HG03558 (cell line): ENCODE measurements around the gene SMIM35.

Experiments
- ATAC-seq: cut with Tn5 transposase; IDR thresholded peaks from one replicate; pipeline ENCODE4 v1.9.1; 2021; ENCODE audit warnings: moderate number of reproducible peaks; ENCODE audit not compliant: unreplicated experiment; ENCODE audit errors: extremely low read depth

SMIM35 gene

GRCh38 chr11:118086913-118087768 is at the start of gene SMIM35:
Gene SMIM35 (minus strand): TSS chr11:118086963. CDS start chr11:118086757, 206 bp downstream.
- ATAC-seq: no peak

- no peak for ATAC-seq
Measured at GRCh38 chr11:118136341-118136740, 49.6 kb upstream of the SMIM35 start.

DNA sequence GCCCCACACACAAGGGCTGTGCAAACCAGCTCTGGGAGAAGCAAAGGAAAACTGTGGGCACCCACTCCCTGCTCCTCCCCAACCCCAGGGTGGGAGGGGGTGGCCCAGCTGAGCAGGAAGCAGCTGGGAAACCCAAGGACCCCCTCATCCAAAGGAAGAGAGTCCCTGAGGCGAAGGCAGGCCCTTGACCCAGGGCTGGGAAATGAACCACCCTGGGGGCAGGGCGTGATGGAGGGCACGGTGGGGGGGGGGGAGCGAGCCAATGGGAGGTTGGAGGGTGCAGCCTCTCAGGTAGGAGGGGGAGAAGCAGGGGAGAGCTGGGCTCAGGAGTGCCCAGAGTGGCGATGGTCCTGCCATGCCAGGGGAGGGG is 49.0 kb upstream of the SMIM35 start:
- ATAC-seq: no peak

DNA sequence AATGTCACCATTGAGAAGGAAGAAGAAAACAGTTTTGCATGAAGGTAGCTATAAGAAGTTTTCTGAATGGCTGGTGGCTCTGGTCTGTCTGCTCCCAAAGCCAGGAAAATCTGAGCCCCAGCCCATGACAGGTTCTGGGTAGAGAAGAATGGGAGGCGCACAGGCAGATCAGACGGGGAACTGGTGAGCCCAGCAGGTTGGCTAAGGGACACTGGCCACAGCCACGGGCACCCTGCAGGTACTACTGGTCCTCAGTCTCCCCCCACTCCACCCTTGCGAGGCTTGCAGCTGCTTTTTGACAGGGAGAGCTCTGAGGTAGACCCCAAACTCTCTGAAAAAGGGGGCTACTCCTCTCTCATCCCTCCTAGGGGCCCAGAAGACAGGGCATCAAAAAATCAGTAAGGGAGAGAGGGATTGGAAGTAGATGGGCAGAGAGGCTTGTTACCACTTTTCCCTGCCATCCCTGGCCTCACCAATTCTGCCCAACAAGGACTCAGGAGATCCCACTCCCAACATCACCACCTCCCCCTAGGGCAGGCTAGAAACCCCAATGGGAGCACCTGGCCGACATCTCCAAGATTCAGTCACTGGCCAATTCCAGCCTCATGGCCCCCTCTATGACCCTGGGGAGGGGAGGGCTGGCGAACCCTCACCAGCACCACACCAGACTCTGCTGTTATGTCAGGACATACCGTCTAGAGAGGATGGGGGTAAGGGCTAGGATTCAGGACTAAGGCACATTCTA is 48.5 kb upstream of the SMIM35 start:
- ATAC-seq: no peak

GRCh38 chr11:118133816-118134215 is 47.1 kb upstream of the SMIM35 start:
- ATAC-seq: no peak

DNA sequence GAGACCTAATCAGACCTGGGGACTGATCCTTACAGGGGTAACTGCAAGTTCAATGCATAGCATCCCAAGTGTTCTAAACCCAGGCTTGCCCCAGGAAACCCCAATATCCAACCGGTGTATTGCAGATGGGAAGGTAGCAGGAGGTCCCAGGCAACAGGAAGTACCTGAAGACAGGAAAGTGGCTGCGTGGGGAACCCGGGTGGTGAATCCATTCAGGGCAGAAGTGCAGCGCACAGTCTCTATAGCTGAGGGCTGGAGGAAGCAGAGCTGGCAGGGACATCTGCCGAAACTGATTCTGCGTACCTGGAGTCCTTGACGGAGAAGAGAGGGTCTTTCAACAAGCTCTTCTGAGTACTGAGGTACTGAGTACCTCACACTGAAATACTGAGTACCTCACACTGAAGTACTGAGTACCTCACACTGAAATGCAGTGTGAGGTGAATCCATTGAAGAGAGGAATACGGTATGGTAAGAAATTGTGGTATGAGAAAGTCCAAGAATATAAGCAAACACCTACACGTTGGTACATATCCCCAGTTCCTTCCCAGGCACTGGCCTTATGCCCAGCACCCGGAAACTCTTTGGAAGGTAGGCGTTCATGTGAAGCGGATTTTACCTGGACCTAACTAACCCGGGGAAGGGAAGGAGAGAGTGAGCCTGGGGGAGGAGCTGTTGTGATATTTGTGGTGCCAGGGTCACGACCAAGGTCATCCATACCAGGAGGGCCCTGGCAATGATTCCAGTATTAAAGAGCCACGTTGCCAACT is 45.8 kb upstream of the SMIM35 start:
- ATAC-seq: no peak

GRCh38 chr11:118129471-118130172 is 42.9 kb upstream of the SMIM35 start:
- no peak for ATAC-seq

DNA sequence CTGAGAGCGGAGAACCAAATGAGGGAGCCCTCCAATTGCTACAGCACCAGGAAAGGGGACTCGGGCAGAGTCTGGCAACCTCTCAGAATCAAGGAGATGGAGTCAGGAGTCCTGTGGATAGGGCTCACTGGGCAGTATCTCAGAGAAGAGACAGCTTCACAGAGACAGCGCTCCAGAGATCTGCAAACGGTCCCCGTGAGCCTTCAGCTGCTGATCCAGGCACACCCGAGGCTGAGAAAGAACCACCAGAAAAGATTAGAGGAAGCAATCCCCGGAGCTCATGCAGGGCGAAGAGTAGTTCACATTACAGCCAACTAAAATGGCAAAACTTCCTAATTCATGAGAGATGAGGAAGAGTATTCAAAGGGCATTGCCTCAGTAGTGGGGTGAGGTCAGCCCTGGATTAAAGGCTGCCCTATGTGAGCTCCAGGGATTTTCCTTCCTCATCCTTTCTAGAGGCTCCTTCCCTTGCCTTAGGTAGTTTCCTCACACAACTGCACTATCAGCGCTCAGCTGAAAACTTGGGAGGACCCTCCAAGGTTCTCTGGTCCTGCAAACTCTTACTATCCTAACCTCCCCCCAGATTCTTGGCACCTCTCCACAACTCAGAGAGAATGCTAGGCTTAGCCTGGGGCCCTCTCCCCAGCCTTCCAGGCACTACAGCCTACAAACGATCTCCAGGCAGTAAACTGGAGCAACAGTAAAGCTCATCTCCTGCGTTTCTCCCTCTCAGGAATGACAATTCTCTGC is 42.1 kb upstream of the SMIM35 start:
- ATAC-seq: no peak

DNA sequence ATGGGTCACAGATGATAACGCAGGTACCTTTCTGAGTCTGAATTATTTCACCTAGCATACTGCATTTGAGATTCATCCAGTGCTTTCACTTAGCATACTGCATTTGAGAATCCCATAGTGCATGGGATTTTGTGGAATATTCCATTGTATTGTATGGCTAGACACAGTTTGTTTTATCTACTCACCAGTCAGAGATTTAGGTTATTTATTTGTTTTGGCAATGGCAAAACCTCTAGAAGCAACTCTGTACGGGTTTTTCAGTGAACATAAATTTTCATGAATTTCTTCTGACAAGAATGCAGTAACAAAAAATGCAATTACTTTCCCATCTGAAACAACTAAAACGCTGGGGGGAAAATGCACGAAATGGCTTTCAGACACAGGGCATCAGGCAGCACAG is 41.5 kb upstream of the SMIM35 start:
- no peak for ATAC-seq

DNA sequence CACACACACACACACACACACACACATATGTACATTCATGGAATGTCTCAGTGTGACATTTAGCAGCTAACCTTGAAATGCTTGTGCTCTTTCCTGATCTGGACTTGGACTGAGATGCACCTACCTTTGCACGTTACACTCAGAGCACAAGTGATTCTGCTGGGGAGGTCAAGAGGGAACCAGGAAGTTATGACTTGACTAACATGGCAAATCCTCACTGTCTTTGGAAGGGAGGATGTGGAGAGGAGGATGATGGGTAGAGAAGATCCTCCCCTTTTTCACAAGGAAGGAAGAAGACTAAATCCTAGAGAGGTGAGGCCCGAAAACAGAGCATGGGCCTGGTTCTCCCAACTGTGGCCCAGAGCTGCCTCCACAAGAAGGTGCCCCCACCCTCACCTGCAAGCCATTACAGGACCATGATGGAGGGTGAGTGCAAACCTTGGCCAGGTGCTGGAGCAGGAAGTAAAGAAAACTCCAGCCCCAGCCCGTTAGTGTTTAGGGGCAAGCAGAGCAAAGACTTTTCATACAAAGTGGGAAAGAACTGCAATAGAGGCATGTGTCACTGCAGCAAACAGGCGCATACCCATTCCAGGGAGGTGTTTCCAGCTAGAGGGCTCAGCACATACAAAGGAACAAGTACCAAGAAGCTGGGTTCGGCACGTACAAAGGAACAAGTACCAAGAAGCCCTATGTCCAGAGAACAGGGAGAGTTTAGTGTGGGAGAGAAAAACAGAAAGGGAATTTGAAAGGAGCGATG is 39.5 kb upstream of the SMIM35 start:
- ATAC-seq: no peak

DNA sequence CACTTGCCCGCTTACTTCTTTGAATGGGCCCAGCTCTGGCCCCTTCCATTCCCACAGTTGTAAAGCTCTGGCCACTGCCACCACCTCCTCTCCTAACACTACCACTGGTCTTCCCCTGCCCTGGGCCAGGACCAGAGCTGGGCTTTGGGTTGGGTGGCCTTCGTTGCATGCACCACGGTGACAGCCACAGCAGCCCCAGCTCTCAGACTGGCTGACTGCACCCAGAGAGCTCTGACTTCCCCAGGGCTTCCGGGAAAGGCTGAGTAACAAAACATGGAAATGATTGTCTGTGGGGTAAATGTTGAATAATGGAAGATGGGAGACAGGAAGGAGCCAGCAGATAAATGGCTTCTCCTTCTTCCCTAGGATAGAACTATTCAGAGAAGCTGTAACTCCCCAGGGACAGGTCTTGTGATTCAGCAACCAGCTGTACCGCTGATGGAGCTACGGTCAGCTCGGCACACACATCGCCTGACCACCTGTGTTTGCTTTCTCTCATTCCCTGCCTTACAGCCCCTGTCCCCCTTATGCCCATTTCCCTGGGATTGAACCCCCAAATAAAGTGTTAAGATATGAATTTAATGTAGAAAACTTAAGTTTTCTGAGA is 38.3 kb upstream of the SMIM35 start:
- ATAC-seq: no peak

DNA sequence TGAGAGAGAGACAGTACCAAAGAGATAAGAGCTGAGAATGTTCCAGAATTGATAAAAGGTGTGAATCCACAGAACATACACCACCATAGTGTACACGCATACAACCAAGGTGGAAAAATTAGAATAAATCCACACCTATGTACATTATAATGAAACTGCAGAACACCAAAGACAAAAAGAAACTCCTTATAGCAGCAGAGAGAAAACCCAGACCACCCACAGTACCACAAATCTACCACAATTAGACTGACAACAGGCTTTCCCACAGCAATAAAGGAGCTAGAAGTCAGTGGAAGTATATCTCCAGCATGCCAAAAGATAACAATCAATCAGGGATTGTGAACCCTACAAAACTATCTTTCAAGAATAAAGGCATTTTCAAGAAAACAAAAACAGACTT is 34.0 kb upstream of the SMIM35 start:
- ATAC-seq: no peak

- ATAC-seq: no peak
Measured at GRCh38 chr11:118117790-118118601, 31.2 kb upstream of the SMIM35 start.

- ATAC-seq: no peak
Measured at GRCh38 chr11:118115048-118115447, 28.3 kb upstream of the SMIM35 start.

DNA sequence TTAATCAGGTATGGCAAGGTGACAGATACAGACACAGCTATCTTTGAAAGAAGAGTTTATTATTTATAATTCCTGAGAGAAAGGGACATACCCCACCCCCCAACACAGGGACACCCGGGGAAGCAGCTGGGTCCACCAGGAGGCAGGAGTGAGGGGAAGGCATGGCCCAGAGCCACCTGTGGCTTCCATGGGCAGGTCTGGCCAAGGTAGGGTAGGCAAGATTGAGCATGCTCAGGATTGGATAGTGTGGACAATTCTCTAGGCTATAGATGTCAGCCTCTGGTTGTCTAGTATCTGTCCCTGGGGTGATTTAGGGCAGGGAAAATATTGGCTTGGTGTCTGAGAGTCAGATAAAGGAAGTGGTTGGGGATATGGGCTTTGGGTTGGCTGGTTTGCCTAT is 27.5 kb upstream of the SMIM35 start:
- no peak for ATAC-seq

DNA sequence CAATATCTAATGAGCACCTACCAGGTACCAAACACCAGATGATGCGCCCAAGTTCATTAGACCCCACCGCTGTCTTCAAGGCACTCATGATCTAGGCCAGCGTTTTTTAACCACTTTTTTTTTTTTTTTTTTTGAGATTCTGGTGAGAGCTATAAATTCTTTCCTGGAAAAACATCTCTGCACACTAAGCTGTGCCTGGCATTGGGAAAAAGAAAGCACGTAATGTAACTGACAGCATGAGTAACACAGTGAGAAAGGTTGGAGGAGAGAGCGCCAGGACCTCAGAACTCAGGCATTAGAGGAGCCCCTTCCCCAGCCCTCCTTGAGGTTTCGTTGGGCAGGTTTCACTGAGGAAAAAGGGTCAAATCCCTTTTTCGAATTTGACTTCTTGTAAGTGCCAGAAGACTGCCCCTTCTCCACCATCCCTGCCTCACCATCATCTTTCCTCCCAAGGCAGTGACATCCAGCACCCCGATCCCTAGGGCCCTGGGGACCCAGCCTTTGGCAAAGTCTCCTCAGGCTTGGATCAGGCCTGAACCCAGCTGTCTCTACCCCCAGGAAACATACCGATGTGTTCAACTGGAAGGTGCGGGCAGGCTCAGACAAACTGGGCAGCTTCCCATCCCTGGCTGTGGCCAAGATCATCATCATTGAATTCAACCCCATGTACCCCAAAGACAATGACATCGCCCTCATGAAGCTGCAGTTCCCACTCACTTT is 26.1 kb upstream of the SMIM35 start:
- ATAC-seq: no peak

DNA sequence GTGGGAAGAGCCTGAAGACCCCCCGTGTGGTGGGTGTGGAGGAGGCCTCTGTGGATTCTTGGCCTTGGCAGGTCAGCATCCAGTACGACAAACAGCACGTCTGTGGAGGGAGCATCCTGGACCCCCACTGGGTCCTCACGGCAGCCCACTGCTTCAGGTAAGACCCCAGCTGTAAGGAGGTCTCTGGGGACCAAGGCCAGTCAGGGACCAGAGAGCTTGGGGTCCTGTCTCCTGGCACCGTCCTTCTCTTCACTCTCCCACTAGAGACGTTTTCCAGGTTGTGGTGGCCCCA is 24.9 kb upstream of the SMIM35 start:
- no peak for ATAC-seq
